ENCODE measurements around the gene PRKCE. TPM values are rescaled to one million over a fixed set of nuclear protein-coding genes. Genes with fewer than 3 reads are reported as not detected.

PRKCE gene
- total RNA-seq, 1 experiment from 2014 or later = 14.0 TPM

DNA sequence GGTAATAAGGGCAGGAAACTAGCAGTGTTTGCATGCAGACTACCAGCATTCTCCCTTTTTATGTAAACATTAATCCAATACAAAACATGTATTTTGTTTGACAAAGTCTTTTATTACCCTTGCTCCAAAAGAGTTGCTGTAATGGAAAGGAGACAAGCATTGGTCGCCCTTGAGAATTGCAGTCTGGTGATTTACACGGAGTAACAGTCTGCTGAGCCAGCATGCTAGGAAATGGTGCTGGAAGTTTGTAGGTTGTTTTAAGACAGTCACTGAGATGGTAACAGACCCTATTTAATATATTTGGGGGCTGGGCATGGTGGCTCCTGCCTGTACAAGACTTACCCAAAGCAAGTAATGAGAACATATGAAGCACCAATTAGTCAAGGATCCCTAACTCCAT, 2.8 kb upstream of the PRKCE start:
- Histone ChIP-seq H3K27ac (ENCODE audit: low read length) (no peak overlapping the region), H3K4me1 (ENCODE audit: control insufficient read depth, insufficient read depth, low read length) (peaks cover 10% of the 10 kb centered on the region; the same call in 1 of the 2 replicates), H3K36me3 (ENCODE audit: control insufficient read depth, insufficient read depth, low read length) (no peaks in the 10 kb centered on the region; the same call in 1 of the 2 replicates), H3K4me3 (ENCODE audit: low read depth in 2 of 2, low read length in 2 of 2) (no peak overlapping the region), H3K9me3 (ENCODE audit: control insufficient read depth, insufficient read depth, low read depth, low read length) (no peaks in the 10 kb centered on the region), H3K27me3 (ENCODE audit: control insufficient read depth, insufficient read depth, low read length) (no peaks in the 10 kb centered on the region)
- in situ Hi-C loops (cut with HindIII; ENCODE audit: low pct_unique_long_range_greater_than_20kb, low sequenced_read_pairs) (no loop called here), intact Hi-C loops (cut with micrococcal nuclease; ENCODE audit: unreplicated experiment) (no loop called here)
- no TSS peak for BruUV-seq (replicated peaks)
- POLR2A ChIA-PET = no interaction called here
- ATAC-seq = no peak
- CTCF ChIA-PET = no interaction called here
- DNase-seq (ENCODE audit: low read depth, low spot score) = no peak
- TF ChIP-seq, protein P1, sequence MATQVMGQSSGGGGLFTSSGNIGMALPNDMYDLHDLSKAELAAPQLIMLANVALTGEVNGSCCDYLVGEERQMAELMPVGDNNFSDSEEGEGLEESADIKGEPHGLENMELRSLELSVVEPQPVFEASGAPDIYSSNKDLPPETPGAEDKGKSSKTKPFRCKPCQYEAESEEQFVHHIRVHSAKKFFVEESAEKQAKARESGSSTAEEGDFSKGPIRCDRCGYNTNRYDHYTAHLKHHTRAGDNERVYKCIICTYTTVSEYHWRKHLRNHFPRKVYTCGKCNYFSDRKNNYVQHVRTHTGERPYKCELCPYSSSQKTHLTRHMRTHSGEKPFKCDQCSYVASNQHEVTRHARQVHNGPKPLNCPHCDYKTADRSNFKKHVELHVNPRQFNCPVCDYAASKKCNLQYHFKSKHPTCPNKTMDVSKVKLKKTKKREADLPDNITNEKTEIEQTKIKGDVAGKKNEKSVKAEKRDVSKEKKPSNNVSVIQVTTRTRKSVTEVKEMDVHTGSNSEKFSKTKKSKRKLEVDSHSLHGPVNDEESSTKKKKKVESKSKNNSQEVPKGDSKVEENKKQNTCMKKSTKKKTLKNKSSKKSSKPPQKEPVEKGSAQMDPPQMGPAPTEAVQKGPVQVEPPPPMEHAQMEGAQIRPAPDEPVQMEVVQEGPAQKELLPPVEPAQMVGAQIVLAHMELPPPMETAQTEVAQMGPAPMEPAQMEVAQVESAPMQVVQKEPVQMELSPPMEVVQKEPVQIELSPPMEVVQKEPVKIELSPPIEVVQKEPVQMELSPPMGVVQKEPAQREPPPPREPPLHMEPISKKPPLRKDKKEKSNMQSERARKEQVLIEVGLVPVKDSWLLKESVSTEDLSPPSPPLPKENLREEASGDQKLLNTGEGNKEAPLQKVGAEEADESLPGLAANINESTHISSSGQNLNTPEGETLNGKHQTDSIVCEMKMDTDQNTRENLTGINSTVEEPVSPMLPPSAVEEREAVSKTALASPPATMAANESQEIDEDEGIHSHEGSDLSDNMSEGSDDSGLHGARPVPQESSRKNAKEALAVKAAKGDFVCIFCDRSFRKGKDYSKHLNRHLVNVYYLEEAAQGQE (IDR thresholded peaks at IDR 0.05; ENCODE audit: insufficient read depth in 1 of 2, low read depth in 2 of 2, low read length in 1 of 2) = no peak
- no peak for TF ChIP-seq POLR2AphosphoS5 (IDR thresholded peaks at IDR 0.05; ENCODE audit: low read depth, low read length)
- TF ChIP-seq SIN3A (IDR thresholded peaks at IDR 0.05; ENCODE audit: borderline replicate concordance, insufficient read depth, low read depth, low read length) = no peak
- TF ChIP-seq, protein P2, sequence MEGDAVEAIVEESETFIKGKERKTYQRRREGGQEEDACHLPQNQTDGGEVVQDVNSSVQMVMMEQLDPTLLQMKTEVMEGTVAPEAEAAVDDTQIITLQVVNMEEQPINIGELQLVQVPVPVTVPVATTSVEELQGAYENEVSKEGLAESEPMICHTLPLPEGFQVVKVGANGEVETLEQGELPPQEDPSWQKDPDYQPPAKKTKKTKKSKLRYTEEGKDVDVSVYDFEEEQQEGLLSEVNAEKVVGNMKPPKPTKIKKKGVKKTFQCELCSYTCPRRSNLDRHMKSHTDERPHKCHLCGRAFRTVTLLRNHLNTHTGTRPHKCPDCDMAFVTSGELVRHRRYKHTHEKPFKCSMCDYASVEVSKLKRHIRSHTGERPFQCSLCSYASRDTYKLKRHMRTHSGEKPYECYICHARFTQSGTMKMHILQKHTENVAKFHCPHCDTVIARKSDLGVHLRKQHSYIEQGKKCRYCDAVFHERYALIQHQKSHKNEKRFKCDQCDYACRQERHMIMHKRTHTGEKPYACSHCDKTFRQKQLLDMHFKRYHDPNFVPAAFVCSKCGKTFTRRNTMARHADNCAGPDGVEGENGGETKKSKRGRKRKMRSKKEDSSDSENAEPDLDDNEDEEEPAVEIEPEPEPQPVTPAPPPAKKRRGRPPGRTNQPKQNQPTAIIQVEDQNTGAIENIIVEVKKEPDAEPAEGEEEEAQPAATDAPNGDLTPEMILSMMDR (IDR thresholded peaks at IDR 0.05) = no peak
- no peak for TF ChIP-seq TCF7L2 (IDR thresholded peaks at IDR 0.05; ENCODE audit: low read depth, low read length)

DNA sequence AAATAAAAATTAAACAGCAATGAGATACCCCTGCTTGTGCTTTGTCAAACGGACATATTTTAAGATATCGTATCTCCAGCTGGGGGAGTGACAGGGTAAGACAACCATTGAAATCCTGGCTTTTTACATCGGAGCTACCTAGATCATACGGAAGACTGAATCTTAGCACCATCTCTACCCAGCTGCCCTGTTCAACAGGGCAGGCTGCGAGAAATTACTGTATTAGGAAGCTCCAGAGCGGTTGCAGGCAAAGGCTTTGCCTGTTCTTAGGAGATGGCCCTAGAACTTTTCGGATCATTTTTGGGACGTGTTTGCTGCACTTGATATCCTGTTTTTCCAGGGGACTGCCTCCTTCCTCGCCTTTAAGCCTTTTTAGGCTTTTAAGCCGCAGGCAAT, 2.0 kb upstream of the PRKCE start:
- in situ Hi-C loops (cut with HindIII; ENCODE audit: low pct_unique_long_range_greater_than_20kb, low sequenced_read_pairs) (no loop called here), intact Hi-C loops (cut with micrococcal nuclease; ENCODE audit: unreplicated experiment) (no loop called here)
- POLR2A ChIA-PET = no interaction called here
- Histone ChIP-seq H3K4me1 (ENCODE audit: control insufficient read depth, insufficient read depth, low read length) (peaks cover 16% of the 10 kb centered on the region; the same call in 1 of the 2 replicates), H3K36me3 (ENCODE audit: control insufficient read depth, insufficient read depth, low read length) (no peaks in the 10 kb centered on the region; the same call in 1 of the 2 replicates), H3K4me3 (ENCODE audit: low read depth in 2 of 2, low read length in 2 of 2) (peak overlapping the region; percentile 90 to 95), H3K27ac (ENCODE audit: low read length) (peak overlapping the region; percentile 73), H3K27me3 (ENCODE audit: control insufficient read depth, insufficient read depth, low read length) (no peaks in the 10 kb centered on the region), H3K9me3 (ENCODE audit: control insufficient read depth, insufficient read depth, low read depth, low read length) (no peaks in the 10 kb centered on the region)
- no peak for ATAC-seq
- CTCF ChIA-PET = interaction anchor here (1.0 to 1.4 kb wide), 2 partner anchors 285 to 287 kb away, joined by 3 to 4 read pairs; no protein-coding TSS in a partner anchor
- TF ChIP-seq, protein P2 (IDR thresholded peaks at IDR 0.05) = peak; percentile 12; the same call in 1 of the 2 replicates
- no peak for TF ChIP-seq SIN3A (IDR thresholded peaks at IDR 0.05; ENCODE audit: borderline replicate concordance, insufficient read depth, low read depth, low read length)
- TSS peak; percentile 88 for BruUV-seq (replicated peaks)
- DNase-seq (ENCODE audit: low read depth, low spot score) = no peak
